PFSK-1 (cell line): ENCODE measurements around the gene EI24.

Source experiments
- POLR2AphosphoS5 ChIP-seq: IDR thresholded peaks from 2 replicates; pipeline ENCODE4 v1.6.1; 2012; ENCODE audit warnings: low read depth, mild to moderate bottlenecking, control low read depth, low read length, moderate library complexity
- TAF1 ChIP-seq: IDR thresholded peaks from 2 replicates; pipeline ENCODE4 v1.6.1; 2012; ENCODE audit warnings: low read length, control low read depth, borderline replicate concordance; ENCODE audit not compliant: insufficient read depth
- TF ChIP-seq, protein P1 (sequence below), 2 experiments: IDR thresholded peaks; 2 replicates each; pipeline versions ENCODE4 v1.6.1 to v1.8.0; 2011 to 2012; ENCODE audit warnings: low read depth in 2 of 2, low read length in 2 of 2, control low read depth in 1 of 2, inconsistent platforms in 1 of 2, mild to moderate bottlenecking in 1 of 2, moderate library complexity in 1 of 2; ENCODE audit not compliant: insufficient read depth in 1 of 2

- TF ChIP-seq TAF1 (no peak), POLR2AphosphoS5 (no peak)
- TF ChIP-seq, protein P1, sequence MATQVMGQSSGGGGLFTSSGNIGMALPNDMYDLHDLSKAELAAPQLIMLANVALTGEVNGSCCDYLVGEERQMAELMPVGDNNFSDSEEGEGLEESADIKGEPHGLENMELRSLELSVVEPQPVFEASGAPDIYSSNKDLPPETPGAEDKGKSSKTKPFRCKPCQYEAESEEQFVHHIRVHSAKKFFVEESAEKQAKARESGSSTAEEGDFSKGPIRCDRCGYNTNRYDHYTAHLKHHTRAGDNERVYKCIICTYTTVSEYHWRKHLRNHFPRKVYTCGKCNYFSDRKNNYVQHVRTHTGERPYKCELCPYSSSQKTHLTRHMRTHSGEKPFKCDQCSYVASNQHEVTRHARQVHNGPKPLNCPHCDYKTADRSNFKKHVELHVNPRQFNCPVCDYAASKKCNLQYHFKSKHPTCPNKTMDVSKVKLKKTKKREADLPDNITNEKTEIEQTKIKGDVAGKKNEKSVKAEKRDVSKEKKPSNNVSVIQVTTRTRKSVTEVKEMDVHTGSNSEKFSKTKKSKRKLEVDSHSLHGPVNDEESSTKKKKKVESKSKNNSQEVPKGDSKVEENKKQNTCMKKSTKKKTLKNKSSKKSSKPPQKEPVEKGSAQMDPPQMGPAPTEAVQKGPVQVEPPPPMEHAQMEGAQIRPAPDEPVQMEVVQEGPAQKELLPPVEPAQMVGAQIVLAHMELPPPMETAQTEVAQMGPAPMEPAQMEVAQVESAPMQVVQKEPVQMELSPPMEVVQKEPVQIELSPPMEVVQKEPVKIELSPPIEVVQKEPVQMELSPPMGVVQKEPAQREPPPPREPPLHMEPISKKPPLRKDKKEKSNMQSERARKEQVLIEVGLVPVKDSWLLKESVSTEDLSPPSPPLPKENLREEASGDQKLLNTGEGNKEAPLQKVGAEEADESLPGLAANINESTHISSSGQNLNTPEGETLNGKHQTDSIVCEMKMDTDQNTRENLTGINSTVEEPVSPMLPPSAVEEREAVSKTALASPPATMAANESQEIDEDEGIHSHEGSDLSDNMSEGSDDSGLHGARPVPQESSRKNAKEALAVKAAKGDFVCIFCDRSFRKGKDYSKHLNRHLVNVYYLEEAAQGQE (IDR thresholded peaks at IDR 0.05; ENCODE audit: insufficient read depth in 1 of 2, low read depth in 2 of 2, low read length in 2 of 2) = no peak
These were observed 22.5 kb downstream of the EI24 start for GRCh38 chr11:125591649-125592304.
